ENCODE measurements around the gene HIVEP3.

The HIVEP3 gene

DNA sequence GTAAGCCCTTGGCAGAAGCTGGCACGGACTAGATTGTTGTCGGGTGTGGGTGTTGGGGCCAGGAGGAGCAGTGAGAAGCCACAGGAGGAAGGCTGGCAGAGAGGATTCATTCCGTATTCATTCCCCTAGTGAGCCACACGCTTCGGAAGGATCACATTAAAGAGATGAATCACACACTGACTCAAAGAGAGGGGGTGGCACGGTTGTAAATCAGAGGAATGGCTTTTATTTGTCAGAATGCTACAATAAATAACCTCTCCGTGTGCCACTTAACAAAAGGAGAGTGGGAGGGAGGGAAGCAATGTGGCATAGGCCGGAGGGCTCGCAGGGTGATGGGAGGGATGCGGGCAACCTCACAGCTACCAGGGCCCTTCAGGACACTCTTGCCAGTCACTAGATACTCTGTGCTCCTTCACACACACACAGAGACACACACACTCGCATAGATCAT is 135.5 kb downstream of the HIVEP3 start:
- DNase-seq, result peak in 1 of 2 experiments; percentile 22

GRCh38 chr1:41780916-41781315 is 137.8 kb downstream of the HIVEP3 start:
- no peak for DNase-seq

- DNase-seq, result no peak
Observed at GRCh38 chr1:41780322-41780721, 138.4 kb downstream of the HIVEP3 start.

- DNase-seq, result no peak
Observed at GRCh38 chr1:41779360-41779759, 139.4 kb downstream of the HIVEP3 start.

DNA sequence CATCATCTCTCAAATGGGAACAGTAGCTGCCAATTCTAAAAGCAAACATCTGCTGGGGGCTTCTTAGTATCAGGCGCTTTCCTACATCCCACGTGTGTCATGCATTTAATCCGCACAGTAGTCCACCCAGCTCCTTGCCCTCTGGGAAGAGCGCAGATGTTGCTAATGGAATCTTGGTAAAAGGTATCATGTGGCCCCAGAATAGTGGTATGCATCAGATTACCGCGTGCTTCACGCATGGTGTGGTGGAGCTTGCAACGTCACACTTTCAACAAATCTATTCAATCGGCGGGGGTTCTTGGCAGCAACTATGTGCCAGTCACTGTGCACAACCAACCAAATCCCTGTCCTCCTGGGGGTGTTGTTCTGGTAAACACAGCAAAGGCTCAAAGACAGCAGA is 141.0 kb downstream of the HIVEP3 start:
- DNase-seq, result no peak

DNA sequence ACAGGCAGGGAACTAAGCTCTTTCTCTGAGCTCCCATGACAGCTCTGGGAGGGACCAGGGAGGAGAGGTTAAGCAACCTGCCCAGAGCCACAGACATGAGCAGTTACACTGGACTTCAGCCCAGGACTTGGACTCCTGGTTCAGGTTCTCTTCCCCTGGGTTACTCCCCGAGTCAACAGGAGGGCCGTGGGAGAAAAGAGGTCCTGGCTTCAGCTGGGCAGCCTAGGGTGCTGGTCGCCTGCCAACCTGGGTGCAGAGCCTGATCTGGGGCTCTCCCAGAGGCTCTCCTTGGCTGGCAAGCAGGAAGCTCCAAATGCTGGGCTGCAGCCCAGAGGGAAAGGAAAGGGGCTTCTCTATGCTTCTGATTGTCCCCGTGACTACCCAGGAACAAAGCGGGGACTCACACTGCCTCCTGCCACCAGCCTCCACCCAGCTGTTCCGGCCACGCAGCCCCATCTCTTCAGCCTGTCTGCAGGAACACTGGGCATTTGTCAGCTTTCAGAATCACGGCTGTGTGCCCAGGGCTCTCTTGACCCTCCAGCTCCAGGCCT is 141.8 kb downstream of the HIVEP3 start:
- DNase-seq, result no peak

GRCh38 chr1:41775956-41776585 is 142.7 kb downstream of the HIVEP3 start:
- no peak for DNase-seq

- DNase-seq, result no peak
Observed at GRCh38 chr1:41774471-41774990, 144.2 kb downstream of the HIVEP3 start.

GRCh38 chr1:41773842-41774241 is 144.9 kb downstream of the HIVEP3 start:
- no peak for DNase-seq

- DNase-seq, result no peak
Observed at GRCh38 chr1:41773144-41773591, 145.6 kb downstream of the HIVEP3 start.

GRCh38 chr1:41769068-41769467 is 149.7 kb downstream of the HIVEP3 start:
- no peak for DNase-seq

DNA sequence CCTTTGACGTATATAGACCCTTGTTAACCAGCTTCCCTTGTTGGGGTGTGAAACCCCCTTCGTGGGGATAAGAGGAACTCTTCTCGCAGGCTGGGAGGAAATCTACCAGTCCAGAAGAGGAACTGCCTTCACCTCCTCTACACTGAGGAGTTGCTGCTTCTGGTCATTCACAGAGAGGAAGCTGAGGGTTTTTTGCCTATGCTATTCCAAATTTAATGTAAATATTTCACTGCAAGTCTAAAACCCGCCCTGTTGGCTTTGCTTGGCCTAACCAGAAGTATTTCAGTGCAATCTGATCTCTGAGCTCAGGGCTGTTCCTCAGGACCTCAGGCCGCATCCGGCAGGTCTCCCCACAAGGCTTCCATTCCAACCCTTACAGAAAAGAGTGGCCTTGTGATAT is 150.1 kb downstream of the HIVEP3 start:
- DNase-seq, result no peak

GRCh38 chr1:41767534-41768525 is 150.9 kb downstream of the HIVEP3 start:
- DNase-seq, result no peak

- DNase-seq, result peak in 1 of 2 experiments; percentile 52
Observed at GRCh38 chr1:41766546-41766945, 152.2 kb downstream of the HIVEP3 start.

DNA sequence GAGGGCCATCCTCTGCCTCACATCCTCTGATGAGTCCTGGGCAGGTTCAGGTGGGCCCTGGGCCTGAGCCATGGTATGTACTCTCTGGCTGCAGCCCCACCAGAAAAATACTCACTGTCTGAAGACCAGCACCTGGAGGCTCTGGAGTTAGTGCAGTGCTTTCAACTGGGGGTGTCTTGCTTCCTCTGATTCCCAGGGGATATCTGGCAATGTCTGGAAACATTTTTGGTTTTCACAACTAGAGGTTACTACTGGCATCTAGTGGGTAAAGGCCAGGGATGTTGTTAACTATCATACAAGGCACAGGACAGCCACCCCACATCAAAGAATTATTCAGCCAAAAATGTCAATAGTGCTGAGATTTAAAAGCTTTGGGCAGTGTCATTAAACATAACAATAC is 152.7 kb downstream of the HIVEP3 start:
- no peak for DNase-seq

DNA sequence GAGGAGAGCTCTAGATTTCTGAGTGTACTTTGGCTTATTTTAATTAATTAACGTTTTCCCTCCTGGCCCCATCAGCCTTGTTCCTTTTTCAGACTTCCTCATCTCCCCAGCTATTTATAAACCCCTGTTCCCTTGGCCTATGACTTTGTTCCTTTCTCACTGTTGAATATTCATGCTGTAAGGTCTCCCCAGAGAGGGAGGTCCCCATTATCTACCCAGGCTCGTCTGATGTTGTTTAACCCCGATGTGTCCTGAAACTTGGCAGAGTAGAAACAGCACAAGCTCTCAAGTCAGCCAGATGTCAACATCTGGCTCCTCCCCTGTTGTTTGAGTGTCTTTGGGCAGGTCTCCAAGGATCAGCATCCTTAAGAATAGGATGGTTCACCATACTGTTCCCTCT is 153.6 kb downstream of the HIVEP3 start:
- DNase-seq, result no peak

DNA sequence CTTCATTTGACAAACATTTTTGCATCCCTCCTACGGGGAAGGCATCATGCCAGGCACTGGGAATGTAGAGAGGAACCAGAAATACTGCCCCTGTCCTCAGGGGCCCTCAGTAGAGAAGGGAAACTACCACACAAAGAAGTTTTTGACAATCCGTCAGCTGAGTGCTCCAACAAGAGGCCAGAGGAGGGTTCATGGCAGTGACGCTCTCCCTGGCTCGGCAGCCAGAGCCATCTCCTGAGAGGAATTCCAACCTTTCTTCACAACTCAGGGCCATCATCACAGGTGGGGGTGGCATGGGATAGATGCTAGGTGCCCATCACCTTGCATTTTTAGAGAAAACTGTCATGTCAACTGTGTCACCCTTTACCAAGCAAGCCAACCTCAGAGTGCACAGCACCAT is 154.1 kb downstream of the HIVEP3 start:
- no peak for DNase-seq

- no peak for DNase-seq
Observed at GRCh38 chr1:41762777-41763176, 155.9 kb downstream of the HIVEP3 start.

- DNase-seq, result no peak
Observed at GRCh38 chr1:41762251-41762650, 156.5 kb downstream of the HIVEP3 start.

DNA sequence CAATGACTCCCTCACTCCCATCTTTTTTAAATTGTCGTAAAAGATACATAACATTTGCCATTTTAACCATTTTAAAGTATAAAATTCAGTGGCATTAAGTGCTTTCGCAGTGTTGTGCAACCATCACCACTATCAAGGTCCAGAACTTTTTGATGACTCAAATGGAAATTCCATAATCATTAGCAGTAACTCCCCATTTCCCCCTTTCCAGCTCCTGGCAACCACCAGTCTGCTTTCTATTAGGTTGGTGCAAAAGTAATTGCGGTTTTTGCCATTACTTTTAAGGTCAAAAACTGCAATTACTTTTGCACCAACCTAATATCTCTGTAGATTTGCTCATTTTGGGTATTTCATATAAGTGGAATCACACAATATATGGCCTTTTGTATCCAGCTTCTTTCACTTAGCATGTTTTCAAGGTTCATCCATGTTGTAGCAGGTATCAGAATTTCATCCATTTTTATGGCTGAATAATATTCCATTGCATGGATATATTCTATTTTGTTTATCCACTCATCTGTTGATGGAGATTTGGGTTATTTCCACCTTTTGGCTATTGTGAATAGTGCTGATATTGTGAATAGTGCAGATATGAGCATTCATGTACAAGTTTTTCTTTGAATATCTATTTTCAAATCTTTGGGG is 159.7 kb downstream of the HIVEP3 start:
- no peak for DNase-seq

DNA sequence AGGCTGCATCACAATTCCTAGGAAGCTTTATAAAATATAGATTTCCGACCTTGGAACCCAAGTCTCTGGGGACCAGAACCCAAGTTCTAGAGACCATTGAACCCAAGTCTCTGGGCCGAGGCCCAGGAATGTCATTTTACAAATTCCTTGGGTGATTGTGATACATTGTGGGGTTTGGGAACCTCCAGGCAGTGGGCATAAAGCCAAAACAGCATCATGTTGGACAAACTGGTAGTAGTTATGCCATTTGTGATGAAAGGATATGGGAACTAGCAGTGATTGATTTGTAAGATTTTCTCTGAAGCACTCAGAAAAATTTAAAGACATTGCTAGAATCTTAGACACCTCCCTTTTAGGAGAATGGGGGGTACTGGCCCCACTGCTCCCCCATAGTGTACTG is 160.2 kb downstream of the HIVEP3 start:
- no peak for DNase-seq

DNA sequence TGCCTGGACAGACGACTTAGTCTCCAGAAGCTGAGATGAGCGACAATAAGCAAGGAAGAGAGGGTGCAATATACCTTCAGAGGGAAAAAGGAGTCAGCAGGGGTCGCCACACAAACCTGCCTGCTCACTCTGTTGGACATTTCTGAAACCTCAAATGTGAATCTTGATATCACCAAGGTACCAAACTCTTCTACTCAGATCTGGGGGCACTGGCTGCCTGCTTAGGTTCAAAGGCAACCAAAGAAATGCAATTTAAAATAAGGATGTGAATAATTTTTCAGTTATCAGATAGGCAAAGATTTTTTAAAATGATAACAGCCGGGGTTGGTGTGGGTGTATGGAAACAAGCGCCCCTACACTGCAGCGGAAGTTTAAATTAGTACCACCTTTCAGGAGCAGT is 164.2 kb downstream of the HIVEP3 start:
- DNase-seq, result no peak
